ENCODE results near the gene KCNG2. TPM values are rescaled to one million over a fixed set of nuclear protein-coding genes. Genes with fewer than 3 reads are reported as not detected.

Gene KCNG2
- polyA plus RNA-seq, 1 of the 3 experiments (the other 2 are of a cell fraction): not detected

- H3K4me3 ChIP-seq (ENCODE audit: low read depth in 2 of 2, low read length in 1 of 2): no peak overlapping the region
- no peak overlapping the region for H2AFZ ChIP-seq (ENCODE audit: low read depth)
- H3K4me1 ChIP-seq (ENCODE audit: control insufficient read depth in 1 of 2, insufficient read depth in 2 of 2, low read depth in 1 of 2, low read length in 1 of 2): no peaks in the 10 kb centered on the region; a peak in 1 of 4 replicates
- no peaks in the 10 kb centered on the region for H3F3A ChIP-seq (replicated peaks; ENCODE audit: insufficient read depth)
- peaks cover 96% of the 10 kb centered on the region for H3K27me3 ChIP-seq (ENCODE audit: insufficient read depth)
- no peaks in the 10 kb centered on the region for H4K20me1 ChIP-seq (ENCODE audit: insufficient read depth)
- H3K79me2 ChIP-seq (ENCODE audit: insufficient read depth): no peaks in the 10 kb centered on the region
- DNase-seq: no peak
- no peaks in the 10 kb centered on the region for H3K9me3 ChIP-seq
- no peak overlapping the region for H3K9ac ChIP-seq
- TF ChIP-seq, protein P1, sequence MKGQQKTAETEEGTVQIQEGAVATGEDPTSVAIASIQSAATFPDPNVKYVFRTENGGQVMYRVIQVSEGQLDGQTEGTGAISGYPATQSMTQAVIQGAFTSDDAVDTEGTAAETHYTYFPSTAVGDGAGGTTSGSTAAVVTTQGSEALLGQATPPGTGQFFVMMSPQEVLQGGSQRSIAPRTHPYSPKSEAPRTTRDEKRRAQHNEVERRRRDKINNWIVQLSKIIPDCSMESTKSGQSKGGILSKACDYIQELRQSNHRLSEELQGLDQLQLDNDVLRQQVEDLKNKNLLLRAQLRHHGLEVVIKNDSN (IDR thresholded peaks at IDR 0.05; ENCODE audit: borderline replicate concordance, low read depth): no peak
- TF ChIP-seq NRF1 (IDR thresholded peaks at IDR 0.05; ENCODE audit: low read depth, low read length) (no peak), TEAD4 (IDR thresholded peaks at IDR 0.05; ENCODE audit: borderline replicate concordance, insufficient read depth) (no peak), GATA2 (CRISPR knock-in tag; IDR thresholded peaks at IDR 0.05) (no peak), JUND (IDR thresholded peaks at IDR 0.05) (no peak), MEF2A (IDR thresholded peaks at IDR 0.05; ENCODE audit: borderline replicate concordance, low read depth) (no peak), EP300 (IDR thresholded peaks at IDR 0.05; ENCODE audit: borderline replicate concordance in 1 of 2, low read depth in 1 of 2, low read length in 1 of 2) (no peak), CHD2 (IDR thresholded peaks at IDR 0.05; ENCODE audit: low read length, partially characterized antibody) (no peak), FOSL2 (IDR thresholded peaks at IDR 0.05; ENCODE audit: borderline replicate concordance, low read depth) (no peak), NFIC (IDR thresholded peaks at IDR 0.05; ENCODE audit: borderline replicate concordance) (no peak)
- TF ChIP-seq, protein P2, sequence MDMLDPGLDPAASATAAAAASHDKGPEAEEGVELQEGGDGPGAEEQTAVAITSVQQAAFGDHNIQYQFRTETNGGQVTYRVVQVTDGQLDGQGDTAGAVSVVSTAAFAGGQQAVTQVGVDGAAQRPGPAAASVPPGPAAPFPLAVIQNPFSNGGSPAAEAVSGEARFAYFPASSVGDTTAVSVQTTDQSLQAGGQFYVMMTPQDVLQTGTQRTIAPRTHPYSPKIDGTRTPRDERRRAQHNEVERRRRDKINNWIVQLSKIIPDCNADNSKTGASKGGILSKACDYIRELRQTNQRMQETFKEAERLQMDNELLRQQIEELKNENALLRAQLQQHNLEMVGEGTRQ (IDR thresholded peaks at IDR 0.05; ENCODE audit: borderline replicate concordance, low read depth, low read length): no peak
- WGBS (ENCODE audit: low lambda C conversion rate): 21% methylated on average over 6 of the region's 9 CpGs
- H3K27ac ChIP-seq (ENCODE audit: low read depth in 2 of 2, low read length in 1 of 2): no peak overlapping the region
- H3K4me2 ChIP-seq: no peak overlapping the region
- no peaks in the 10 kb centered on the region for H3K36me3 ChIP-seq (replicated peaks in 1 of 2; ENCODE audit: control insufficient read depth in 1 of 2, insufficient read depth in 2 of 2, low read length in 1 of 2)
- H3K9me2 ChIP-seq: no peaks in the 10 kb centered on the region
- POLR2A ChIA-PET: no interaction called here
- CTCF ChIA-PET: no interaction called here
These were observed 17.9 kb downstream of the KCNG2 start for GRCh38 chr18:79815657-79816056.

DNA sequence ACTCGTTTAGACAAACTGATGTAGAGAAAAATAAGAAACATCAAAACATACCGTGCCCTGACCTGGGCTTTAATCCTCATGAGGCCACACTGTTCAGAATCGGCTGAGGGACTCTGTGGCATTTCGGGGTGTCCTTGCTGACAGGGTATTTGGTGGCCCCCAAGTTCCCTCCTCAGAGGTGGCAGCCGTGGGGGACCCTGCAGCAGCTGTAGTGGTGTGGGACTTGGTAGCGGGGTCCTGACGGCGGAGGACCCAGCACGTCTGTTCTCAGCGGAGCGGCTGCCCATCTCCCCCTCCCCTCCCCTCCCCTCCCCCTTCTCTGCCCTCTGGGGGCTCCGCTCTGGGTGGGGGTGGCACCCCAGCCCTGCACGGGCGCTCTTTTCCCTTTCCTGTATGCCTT is 18.4 kb downstream of the KCNG2 start:
- Histone ChIP-seq H2AFZ (ENCODE audit: low read depth) (no peak overlapping the region), H3K9ac (no peak overlapping the region), H3K27me3 (ENCODE audit: insufficient read depth) (peaks cover 96% of the 10 kb centered on the region), H3K4me1 (ENCODE audit: control insufficient read depth in 1 of 2, insufficient read depth in 2 of 2, low read depth in 1 of 2, low read length in 1 of 2) (no peaks in the 10 kb centered on the region; a peak in 1 of 4 replicates), H3K9me3 (no peaks in the 10 kb centered on the region), H3F3A (replicated peaks; ENCODE audit: insufficient read depth) (no peaks in the 10 kb centered on the region), H3K4me3 (ENCODE audit: low read depth in 2 of 2, low read length in 1 of 2) (no peak overlapping the region), H3K36me3 (replicated peaks in 1 of 2; ENCODE audit: control insufficient read depth in 1 of 2, insufficient read depth in 2 of 2, low read length in 1 of 2) (no peaks in the 10 kb centered on the region), H4K20me1 (ENCODE audit: insufficient read depth) (no peaks in the 10 kb centered on the region), H3K4me2 (no peak overlapping the region), H3K27ac (ENCODE audit: low read depth in 2 of 2, low read length in 1 of 2) (no peak overlapping the region), H3K79me2 (ENCODE audit: insufficient read depth) (no peaks in the 10 kb centered on the region), H3K9me2 (no peaks in the 10 kb centered on the region)
- TF ChIP-seq GATA2 (CRISPR knock-in tag; IDR thresholded peaks at IDR 0.05) (no peak), EZH2phosphoT487 (IDR thresholded peaks at IDR 0.05; ENCODE audit: borderline replicate concordance, low read depth) (no peak), TEAD4 (IDR thresholded peaks at IDR 0.05; ENCODE audit: borderline replicate concordance, insufficient read depth) (no peak), PBX3 (IDR thresholded peaks at IDR 0.05) (no peak), TCF12 (IDR thresholded peaks at IDR 0.05) (no peak), MAX (IDR thresholded peaks at IDR 0.05; ENCODE audit: low read depth) (no peak), ELF1 (IDR thresholded peaks at IDR 0.05) (no peak), NRF1 (IDR thresholded peaks at IDR 0.05; ENCODE audit: low read depth, low read length) (no peak), FOXM1 (IDR thresholded peaks at IDR 0.05; ENCODE audit: low read depth) (no peak), JUND (IDR thresholded peaks at IDR 0.05) (no peak)
- ChIA-PET POLR2A (no interaction called here), CTCF (no interaction called here)
- DNase-seq: no peak
- 4% methylated on average over 8 of the region's 14 CpGs for WGBS (ENCODE audit: low lambda C conversion rate)

Data from SK-N-SH (cell line).